SIG-M5 treated with dmso at 0.1 percent for 504 hours (cell line): Measurements from ENCODE around the gene SDK2.

Experiments
- DNase-seq: peaks from one replicate; lab custom pipeline; 2025; ENCODE audit not compliant: unreplicated experiment; lab: John Stamatoyannopoulos, UW

Gene SDK2

GRCh38 chr17:73588301-73588846 lies 55.9 kb downstream of the SDK2 start:
- no peak for DNase-seq

- DNase-seq = no peak
Measured at GRCh38 chr17:73586921-73587602, 57.2 kb downstream of the SDK2 start.

GRCh38 chr17:73586275-73586832 lies 57.9 kb downstream of the SDK2 start:
- DNase-seq = no peak

GRCh38 chr17:73585583-73585982 lies 58.7 kb downstream of the SDK2 start:
- DNase-seq = no peak

- DNase-seq = no peak
Measured at GRCh38 chr17:73584987-73585386, 59.3 kb downstream of the SDK2 start.

- no peak for DNase-seq
Measured at GRCh38 chr17:73584049-73584448, 60.2 kb downstream of the SDK2 start.

GRCh38 chr17:73582821-73583220 lies 61.4 kb downstream of the SDK2 start:
- no peak for DNase-seq

- no peak for DNase-seq
Measured at GRCh38 chr17:73582359-73582758, 61.9 kb downstream of the SDK2 start.

GRCh38 chr17:73581379-73581778 lies 62.9 kb downstream of the SDK2 start:
- no peak for DNase-seq

- DNase-seq = no peak
Measured at GRCh38 chr17:73580073-73580710, 64.1 kb downstream of the SDK2 start.

GRCh38 chr17:73576556-73577098 lies 67.6 kb downstream of the SDK2 start:
- no peak for DNase-seq

GRCh38 chr17:73575470-73576221 lies 68.6 kb downstream of the SDK2 start:
- no peak for DNase-seq

- DNase-seq = no peak
Measured at GRCh38 chr17:73571511-73572130, 72.6 kb downstream of the SDK2 start.

GRCh38 chr17:73569762-73570319 lies 74.4 kb downstream of the SDK2 start:
- DNase-seq = no peak

GRCh38 chr17:73568934-73569333 lies 75.3 kb downstream of the SDK2 start:
- no peak for DNase-seq

GRCh38 chr17:73566905-73567782 lies 77.1 kb downstream of the SDK2 start:
- no peak for DNase-seq

GRCh38 chr17:73564843-73565242 lies 79.4 kb downstream of the SDK2 start:
- no peak for DNase-seq

- no peak for DNase-seq
Measured at GRCh38 chr17:73562896-73563295, 81.3 kb downstream of the SDK2 start.

GRCh38 chr17:73561111-73561510 lies 83.1 kb downstream of the SDK2 start:
- no peak for DNase-seq

GRCh38 chr17:73560661-73561060 lies 83.6 kb downstream of the SDK2 start:
- no peak for DNase-seq
